22Rv1 (cell line): ENCODE data around the gene KBTBD3.

ENCODE experiments used
- ZFX ChIP-seq: fragments of 450-650 bp; IDR thresholded peaks from 2 replicates; pipeline ENCODE4 v1.6.1; 2017; ENCODE audit warnings: antibody characterized with exemption, borderline replicate concordance
- TF ChIP-seq, protein P1 (sequence below): fragments of 450-650 bp; IDR thresholded peaks from 2 replicates; pipeline ENCODE4 v1.5.1; 2017; ENCODE audit warnings: mild to moderate bottlenecking

DNA sequence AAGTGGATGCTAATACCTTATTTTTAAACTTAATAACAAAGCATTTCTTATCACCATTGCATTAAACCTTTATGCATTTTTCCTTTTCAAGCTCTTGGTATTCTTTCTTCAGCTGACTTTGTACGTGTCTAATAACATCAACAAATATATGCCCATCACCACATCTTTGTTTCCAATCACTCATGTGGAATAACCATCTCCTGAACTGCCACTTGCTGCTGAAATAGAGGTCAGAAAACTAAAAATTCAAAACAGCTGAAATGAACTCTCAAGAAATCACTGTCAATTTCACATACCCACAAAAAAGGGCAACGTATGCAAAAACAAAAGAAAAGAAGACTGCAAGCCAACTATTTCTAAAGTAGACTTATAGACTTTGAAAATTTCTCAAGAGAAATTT lies 62.5 kb downstream of the KBTBD3 start:
- no peak for TF ChIP-seq ZFX
- TF ChIP-seq, protein P1, sequence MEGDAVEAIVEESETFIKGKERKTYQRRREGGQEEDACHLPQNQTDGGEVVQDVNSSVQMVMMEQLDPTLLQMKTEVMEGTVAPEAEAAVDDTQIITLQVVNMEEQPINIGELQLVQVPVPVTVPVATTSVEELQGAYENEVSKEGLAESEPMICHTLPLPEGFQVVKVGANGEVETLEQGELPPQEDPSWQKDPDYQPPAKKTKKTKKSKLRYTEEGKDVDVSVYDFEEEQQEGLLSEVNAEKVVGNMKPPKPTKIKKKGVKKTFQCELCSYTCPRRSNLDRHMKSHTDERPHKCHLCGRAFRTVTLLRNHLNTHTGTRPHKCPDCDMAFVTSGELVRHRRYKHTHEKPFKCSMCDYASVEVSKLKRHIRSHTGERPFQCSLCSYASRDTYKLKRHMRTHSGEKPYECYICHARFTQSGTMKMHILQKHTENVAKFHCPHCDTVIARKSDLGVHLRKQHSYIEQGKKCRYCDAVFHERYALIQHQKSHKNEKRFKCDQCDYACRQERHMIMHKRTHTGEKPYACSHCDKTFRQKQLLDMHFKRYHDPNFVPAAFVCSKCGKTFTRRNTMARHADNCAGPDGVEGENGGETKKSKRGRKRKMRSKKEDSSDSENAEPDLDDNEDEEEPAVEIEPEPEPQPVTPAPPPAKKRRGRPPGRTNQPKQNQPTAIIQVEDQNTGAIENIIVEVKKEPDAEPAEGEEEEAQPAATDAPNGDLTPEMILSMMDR = no peak
